T follicular helper cell (primary cell): ENCODE results near the gene HTR2A.

Source experiments
- DNase-seq: peaks from one replicate; pipeline ENCODE4 v3.0.0-alpha.2; 2020; ENCODE audit warnings: low read depth
- total RNA-seq, 2 experiments: gene quantifications; one replicate each; lab custom pipeline; 2026; lab: John Stamatoyannopoulos, UW

HTR2A gene
- total RNA-seq, result 0 reads per million in 2 experiments

DNA sequence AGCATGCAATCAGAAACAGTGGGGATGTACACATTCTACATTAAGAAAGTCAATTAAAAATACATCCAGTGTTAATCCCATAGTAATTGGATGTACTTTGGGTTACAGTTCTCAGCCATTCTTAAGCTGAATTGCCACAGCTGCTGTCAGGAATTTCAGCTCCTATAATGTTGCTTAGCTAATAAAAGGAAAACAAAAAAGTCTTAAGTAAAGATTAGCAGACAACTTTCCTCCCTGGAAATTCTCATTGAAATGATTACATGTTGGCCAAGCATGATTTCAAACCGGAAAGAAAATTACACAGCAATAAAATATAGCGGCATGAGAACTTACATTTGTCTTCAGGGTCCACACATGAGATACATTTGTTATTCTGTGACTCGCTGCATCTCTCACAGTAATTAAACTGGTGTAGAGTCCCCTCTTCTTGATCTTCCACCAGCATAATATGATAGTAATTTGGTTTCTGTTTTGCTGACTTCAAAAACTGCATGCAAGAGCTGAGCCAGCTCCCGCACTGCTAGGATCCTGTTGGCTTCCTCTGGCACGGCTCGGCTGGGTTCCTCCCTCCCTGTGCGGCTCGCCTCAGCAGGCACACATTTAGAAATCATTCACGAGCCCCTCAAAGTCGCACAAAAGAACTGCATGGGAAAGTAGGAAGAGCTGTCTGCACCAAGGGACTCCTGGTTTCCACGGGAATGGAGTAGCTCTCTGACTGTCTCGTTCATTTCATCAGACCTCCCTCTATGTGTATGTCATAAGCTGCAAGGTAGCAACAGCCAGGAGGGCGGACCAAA lies at the start of gene HTR2A:
HTR2A (minus strand) TSS at position 713 of the 797 bp plus-strand sequence. CDS start 1,147 bp downstream, outside the sequence.
- DNase-seq, result no peak

GRCh38 chr13:46936525-46936924 lies 39.7 kb upstream of the HTR2A start:
- no peak for DNase-seq

DNA sequence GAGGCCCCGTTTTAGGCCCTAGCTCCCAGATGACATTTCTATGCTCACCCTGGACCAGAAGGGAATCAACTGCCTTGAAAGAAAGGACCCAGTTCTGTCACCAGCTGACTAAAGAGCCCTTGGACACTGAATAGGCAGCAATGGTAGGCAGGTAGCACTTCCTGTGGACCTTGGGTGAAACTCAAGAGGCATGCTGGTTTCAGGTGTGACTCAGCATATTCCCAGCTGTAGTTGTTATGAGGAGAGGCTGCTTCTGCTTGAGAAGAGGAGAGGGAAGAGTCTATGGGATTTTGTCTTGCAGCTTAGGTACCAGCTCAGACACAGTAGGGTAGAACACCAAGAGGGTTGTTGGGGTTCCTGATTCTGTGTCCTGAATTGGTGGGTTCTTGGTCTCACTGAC lies 37.9 kb upstream of the HTR2A start:
- no peak for DNase-seq

DNA sequence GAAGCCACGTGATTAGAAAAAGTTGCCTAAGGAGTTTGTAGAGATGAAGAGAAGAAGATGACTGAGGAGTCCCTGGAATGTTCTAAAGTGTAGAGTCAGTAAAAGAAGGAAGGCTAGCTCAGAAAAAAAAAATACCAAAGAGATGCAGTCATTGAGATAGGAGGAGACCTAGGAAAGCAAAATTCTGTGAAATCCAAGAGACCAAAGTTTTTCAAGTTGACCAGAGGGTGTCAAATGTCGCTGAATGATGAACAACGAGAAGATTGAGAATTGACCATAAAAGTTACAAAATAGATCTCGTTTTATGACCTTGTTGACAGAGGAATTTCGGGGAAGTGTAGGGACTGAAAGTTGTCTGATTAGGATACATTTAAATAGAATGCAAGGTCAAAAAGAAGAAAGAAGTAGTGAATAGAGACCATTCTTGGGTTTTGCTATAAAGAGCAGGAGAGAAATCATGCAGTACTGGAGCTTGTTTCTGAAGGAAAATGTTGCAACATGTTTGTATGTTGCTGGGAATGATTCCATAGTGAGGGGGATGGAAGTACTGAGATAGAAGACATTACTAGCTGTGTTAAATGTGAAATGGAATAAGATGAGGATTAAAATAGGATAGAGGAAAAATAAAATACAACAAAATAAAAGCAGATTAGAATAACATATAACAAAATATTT lies 30.2 kb upstream of the HTR2A start:
- DNase-seq, result no peak

GRCh38 chr13:46925486-46925885 lies 28.6 kb upstream of the HTR2A start:
- no peak for DNase-seq

DNA sequence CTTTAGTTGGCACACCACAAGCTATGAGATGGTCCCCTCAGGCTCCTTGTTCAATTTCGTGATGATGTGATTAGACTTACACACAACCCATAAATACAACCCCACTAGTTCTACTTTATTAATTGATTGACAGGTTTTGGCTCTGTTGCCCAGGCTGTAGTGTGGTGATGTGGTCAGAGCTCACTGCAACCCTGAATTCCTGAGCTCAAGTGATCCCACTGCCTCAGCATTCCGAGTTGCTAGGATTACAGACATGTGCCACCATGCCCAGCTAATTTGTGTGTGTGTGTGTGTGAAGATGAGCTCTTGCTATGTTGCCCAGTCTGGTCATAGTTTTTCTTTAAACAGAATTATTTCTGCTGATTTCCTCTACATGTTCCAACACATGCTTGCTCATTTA lies 17.5 kb upstream of the HTR2A start:
- DNase-seq, result no peak

GRCh38 chr13:46913757-46914156 lies 16.9 kb upstream of the HTR2A start:
- DNase-seq, result no peak

- DNase-seq, result no peak
Observed at GRCh38 chr13:46909042-46909441, 12.2 kb upstream of the HTR2A start.

DNA sequence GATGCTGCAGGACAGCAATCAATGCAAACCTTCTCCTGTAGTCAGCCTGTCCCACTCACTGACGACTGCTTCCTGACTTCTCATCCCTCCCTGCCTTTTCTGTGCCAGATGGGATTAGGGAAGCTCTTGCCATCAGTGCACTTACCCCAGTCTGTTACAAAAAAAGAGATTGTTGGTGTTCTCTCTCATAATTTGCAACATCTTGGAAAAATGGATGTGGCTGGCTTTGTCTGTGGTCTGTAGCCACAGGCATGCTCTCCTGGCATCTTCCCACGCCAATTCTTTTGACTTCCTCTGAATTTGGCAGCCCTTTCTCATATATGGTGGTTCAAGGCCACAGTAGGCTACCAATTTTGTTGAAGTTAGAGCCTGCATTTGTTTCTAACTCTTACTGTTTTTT lies 11.6 kb upstream of the HTR2A start:
- no peak for DNase-seq

GRCh38 chr13:46906405-46906804 lies 9.6 kb upstream of the HTR2A start:
- no peak for DNase-seq

DNA sequence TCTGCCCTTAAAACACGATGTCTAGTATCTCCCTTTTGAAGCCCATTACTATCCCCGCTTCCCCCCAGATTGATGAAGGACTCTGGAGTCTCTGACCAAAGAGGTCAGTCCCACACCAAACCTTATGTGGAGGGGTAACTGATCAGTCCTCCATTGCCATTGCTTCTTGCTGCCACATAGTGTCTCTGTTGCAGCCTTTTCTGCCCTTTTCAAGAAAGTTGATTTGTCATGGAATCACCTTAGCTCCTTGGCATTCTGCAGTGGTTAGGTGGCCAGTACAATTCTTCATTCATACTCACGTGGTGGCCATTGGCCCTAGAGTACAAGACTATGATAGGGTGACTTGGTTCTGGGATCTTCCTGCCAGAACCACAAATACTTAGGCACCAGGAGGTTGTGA lies 8.4 kb upstream of the HTR2A start:
- DNase-seq, result no peak

GRCh38 chr13:46903748-46904147 lies 6.9 kb upstream of the HTR2A start:
- no peak for DNase-seq

GRCh38 chr13:46901721-46902120 lies 4.9 kb upstream of the HTR2A start:
- no peak for DNase-seq

DNA sequence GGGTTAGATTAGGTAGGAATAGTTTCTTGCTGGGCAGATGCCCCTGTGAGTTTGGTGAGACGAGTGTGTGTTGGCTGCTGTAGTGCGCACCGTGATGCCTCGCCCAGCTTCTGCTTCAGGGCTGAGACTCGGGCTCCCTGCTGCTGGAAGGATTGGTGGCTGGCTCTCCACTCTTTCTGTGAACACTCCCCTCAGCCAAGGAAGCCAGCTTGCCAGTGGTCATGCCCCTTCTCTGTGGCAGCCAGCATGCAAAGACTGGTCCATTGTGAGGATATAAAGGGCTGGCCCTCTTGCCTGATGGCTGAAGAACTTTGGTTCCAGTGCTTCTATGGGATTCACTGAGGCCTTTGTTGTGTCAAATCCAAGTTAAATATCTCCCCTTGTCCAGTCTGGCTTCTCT lies 2.9 kb upstream of the HTR2A start:
- no peak for DNase-seq

DNA sequence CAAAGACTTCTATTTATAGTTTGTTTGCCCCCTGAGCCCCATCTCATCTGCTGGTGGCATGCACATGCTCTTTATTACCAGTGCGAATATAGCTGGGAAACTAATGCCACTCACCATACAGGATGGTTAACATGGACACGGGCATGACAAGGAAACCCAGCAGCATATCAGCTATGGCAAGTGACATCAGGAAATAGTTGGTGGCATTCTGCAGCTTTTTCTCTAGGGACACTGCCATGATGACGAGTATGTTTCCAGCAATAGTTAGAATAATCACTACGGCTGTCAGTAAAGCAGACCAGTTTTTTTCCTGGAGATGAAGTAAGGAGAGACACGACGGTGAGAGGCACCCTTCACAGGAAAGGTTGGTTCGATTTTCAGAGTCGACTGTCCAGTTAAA lies 1.5 kb downstream of the HTR2A start:
- no peak for DNase-seq

- DNase-seq, result no peak
Observed at GRCh38 chr13:46894568-46894967, 2.3 kb downstream of the HTR2A start.

- peak; percentile 25 for DNase-seq
Observed at GRCh38 chr13:46893798-46894560, 2.9 kb downstream of the HTR2A start.

DNA sequence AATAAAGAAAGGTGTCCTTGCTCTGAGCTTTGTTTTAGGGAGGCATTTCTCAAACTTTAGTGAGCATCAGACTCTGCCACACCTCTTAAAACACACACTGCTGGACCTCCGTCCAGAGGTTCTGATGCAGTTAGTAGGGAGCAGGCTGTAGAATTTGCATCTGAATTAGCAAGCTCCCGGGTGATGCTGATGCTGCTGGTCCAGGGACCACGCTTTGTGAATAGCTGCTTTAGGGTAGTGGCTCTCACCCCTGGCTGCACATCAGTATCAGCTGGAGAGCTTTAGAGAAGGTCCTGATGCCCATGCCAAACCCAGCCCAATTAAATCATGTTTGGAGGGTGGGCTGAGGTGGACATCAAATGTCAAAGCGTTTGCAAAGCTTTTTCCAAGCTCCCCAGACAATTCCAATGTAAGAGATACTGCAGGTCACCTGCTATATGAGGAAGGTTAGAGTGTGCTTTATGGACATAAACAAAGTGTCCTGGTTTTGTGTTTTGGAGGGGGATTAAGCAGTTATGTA lies 3.6 kb downstream of the HTR2A start:
- no peak for DNase-seq

DNA sequence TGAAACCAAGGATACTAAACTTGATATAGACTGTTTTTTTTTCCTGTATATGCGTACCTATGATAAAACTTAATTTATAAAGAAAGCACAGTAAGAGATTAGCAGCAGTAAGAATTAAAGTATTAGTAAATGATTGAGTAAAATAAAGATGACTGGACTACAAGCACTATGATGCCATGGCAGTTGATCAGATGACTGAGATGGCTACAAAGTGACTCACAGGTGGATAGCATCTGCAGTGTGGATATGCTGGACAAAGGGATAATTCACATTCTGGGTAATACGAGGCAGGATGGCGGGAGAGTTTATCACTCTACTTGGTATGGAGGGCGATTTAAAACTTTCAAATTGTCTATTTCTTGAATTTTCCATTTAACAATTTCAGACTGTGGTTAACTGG lies 11.8 kb downstream of the HTR2A start:
- no peak for DNase-seq

DNA sequence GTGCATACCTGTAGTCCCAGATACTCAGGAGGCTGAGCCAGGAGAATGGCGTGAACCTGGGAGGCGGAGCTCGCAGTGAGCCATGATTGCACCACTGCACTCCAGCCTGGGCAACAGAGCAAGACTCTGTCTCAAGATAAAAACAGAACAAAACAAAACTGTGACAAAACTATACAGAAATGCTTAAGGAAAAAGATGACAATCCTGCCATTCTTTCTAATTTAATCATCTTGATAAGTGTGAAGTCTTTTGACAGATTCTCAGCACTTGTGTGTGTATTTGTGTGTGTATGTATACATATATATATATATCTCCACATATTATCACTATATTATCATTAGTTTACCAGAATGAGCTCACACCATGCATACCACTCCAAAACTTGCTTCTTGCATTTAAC lies 12.3 kb downstream of the HTR2A start:
- no peak for DNase-seq

- no peak for DNase-seq
Observed at GRCh38 chr13:46881621-46882020, 15.2 kb downstream of the HTR2A start.

DNA sequence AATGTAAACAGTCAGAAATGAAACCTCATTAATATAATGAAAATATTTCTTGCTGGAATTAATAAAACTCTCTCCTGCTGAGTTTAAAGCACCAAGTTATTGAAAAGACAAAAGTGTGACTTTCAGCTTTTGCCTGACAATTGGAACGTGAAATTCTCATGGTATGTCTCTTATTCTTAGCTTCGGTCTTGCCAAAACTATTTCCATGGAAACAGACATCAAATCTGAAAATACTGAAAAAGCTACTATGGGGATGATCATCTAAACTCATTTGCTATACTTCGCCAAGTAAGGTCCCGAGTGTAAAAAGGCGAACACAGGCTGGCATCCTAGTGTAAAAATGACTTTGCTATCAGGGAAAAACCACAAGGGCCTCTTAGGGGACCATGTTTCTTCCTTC lies 22.8 kb downstream of the HTR2A start:
- DNase-seq, result no peak

DNA sequence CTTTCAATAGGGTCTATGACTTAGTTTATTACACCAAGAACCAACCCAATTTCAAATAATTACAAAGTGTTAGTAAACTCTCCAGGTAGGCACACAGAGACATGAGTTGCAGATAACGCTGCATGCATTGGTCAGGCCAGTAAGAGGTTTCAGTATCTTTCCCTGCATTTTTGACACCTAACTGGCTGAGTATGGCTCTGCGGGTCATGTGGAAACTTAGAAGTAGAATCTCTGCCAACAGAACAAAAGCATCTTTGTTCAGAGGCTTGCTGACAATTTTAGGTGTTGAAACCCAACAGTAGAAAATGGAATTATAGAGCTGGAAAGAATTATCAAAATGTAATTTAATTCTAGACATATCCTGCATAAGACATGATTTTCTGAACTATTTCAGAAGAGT lies 25.3 kb downstream of the HTR2A start:
- no peak for DNase-seq
